Stimulated activated CD8-positive, alpha-beta memory T cell treated with anti-CD3 and anti-CD28 coated beads, Interleukin-12 subunit alpha, Interleukin-12 subunit beta, amount 100 ng/mL, for 24 hours (primary cell): ENCODE data around the gene MYH9.

ENCODE experiments used
- DNase-seq: peaks from one replicate; pipeline ENCODE4 v3.0.0-alpha.2; 2020; ENCODE audit errors: extremely low read depth

The MYH9 gene

DNA sequence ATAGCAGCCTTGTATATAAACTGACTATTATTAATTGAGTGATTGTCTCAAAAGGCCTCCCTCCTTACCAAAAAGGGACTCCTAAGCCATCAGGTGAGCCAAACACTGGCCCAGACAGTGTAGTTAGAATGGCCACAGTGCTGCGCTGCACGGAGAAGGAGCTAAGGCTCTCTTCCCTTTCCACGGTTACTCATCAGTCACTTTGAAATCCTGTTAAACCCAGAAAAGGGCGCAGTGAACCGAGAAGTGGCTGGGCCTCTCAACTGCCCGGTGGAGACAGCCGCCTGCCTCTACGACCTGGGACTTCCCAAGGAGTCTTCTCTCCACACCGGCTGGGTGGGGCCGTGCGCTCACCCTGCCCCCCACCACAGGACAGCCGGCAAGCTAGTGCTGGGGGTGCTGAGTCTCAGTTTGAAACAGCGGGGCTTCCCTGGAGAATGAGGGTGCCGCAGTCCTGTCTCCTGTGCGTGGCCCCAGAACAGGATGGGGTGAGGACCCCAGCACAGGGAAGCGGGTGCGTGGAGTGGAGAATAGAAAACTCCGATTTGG, 1.3 kb downstream of the MYH9 start:
- DNase-seq: no peak

- DNase-seq: no peak
Observed at GRCh38 chr22:36385491-36386350, 2.0 kb downstream of the MYH9 start.

DNA sequence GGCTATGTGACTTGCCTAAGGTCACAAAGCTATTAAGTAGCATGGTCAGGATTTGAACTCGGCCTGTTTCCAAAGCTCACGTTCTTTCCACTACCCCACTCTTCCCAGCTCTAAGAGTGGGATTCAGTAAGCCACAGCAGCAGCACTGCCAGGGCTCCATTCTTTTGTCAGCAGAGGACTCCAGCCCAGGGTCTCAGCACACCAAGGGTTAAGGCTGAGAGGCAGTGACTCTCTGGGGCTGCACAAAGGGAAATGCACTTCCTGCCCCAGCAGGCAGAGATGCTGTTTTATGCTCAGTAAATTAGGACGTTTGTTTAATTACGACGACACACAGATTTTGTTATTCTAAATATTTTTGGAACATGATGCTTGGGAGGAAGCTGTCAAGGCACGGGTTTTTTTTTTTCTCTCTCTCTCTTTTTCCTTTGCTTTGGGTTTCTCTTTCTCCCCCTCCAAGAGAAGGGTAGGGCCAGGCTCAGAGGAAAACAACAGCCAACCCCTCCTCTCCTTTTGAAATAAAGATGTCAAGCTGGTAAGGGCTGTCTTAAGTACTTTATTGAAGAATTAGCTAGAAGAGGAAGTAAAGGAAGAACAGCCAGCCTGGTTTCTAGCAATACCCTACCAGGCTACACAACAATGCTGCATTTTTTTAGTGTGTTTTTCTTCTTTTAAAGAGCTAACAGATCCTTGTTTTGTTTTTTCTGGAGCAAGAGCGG, 2.8 kb downstream of the MYH9 start:
- DNase-seq: no peak

DNA sequence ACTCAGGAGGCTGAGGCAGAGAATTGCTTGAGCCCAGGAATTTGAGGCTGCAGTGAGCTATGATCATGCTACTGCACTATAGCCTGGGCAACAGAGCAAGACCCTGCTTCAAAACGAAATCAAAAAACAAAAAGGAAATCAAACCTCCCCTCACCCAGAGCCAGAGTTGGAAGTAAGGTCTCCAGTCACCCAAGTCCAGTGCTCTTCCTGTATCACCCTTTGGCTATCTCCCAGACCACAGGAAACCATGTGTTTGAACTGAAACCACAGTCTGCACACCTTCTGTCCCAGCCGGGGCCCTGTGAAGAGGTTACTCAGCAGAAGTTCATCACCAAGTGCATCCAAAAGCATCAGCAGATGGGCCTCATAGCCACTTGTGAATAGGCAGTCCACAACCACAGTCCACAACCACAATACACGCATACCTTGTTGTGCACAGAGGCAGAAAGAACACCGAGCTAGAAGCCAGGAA, 4.6 kb downstream of the MYH9 start:
- no peak for DNase-seq

- no peak for DNase-seq
Observed at GRCh38 chr22:36381513-36382128, 6.1 kb downstream of the MYH9 start.

DNA sequence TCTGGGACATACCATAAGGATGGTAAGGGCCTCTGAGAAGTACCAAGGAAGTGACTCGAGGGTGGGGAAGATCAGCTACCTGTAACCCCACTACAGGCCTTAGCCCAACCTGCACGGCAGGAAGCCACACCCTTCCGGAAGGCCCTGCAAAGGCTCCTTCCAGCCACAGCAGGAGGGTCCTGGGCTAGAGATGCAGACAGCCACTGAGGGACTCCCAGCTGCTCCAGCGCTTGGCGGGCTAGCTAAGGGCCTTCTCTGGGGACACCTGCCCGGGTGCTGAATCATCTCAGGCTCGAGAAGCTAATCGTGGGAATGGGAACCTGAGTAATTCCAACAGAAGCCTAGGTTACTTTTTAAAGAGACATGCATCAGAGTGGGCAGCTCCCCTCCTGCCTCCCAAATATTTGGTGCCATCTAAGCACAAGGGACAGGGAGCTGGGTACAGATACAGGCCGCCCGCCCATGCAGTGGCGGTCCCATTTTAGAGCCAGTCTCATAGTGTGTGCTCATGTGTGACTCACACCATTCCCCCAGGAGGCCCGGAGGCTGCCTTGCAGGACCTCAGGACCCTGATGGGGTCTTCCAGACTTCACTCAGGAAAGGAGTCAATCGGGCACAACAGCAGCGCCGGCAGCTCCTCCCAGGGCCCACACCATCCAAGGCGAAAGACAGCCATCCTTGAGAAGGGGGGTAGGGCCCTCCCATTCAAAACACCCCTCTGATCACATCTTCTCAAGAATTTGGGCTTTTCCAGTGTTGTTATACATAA, 8.0 kb downstream of the MYH9 start:
- DNase-seq: no peak

- no peak for DNase-seq
Observed at GRCh38 chr22:36378869-36379217, 8.9 kb downstream of the MYH9 start.

GRCh38 chr22:36378080-36378868, 9.5 kb downstream of the MYH9 start:
- no peak for DNase-seq

GRCh38 chr22:36377022-36377631, 10.6 kb downstream of the MYH9 start:
- no peak for DNase-seq

DNA sequence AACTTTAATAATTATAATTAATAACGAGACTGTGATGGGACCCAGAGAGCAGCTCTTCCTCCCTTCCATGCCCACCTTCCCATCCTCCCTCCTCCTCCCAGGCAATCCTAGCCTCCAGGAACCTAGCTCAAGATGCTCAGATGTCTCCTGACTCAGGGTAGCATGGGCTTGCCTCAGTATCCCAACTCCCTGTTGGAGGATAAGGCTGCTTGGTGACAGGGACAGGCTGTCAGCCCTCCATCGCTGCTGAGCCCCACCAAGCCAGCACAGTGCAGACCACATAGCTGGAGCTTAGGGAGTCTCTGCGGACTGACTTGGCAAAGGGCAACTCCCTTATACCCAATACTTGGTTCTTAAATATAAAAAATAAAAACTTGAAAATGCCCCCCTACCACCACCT, 11.5 kb downstream of the MYH9 start:
- no peak for DNase-seq

DNA sequence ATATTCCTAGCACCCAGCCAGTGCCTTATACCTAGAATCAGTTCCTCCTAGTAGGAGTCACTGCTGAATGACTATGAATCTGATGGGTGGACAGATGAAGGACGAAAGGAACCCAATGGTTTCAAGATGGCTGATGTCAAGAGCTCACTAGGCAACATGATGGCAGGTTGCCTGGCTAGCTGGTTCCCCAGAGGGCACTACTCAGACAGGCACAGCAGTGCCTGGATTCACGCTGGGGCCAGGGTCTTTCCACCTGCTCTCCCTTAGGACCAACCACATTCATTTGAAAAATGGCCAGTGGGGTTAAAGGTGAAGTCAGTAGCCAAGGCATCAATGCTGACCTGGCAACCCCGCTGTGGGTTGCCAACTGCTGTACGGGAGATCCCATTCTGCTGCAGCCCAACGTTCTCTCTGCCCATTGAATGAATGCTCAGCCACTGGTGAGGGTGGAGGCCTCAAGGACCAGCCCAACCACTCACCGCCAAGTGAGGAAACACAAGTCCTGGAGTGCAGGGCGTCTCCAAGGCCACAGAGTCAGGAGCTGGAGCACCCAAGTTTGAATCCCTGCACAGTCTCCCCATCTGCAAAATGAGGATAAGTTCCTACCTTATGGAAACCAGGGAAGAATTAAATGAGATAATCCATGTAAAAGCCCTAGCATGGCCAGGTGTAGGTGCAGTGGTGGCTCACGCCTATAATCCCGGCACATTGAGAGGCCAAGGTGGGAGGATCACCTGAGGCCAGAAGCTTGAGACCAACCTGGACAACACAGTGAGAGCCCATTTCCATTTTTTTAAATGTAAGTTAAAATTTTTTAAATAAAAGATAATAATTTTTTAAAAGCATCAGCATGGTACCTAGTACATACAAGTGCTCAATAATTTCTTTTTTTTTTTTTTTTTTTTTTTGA, 12.4 kb downstream of the MYH9 start:
- DNase-seq: no peak

DNA sequence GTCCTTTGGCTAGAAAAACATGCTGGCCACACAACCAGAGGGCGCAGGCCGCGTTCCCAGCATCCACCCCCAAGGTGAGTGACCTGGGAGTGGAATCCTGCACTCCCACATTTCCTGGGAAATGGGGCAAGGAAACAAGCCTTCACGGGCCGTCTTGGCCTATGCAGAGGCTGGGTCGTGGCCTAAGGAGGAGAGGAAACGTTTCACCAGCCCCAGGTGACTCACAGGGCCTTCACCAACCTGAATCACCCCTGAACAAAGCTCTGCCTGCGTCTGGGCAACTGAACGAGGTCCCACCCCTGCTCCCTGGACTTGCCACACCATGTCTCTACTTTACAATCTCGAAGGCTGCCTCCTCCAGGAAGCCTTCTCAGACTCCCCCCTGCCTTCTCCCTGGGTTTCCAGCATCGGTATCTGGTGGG, 13.2 kb downstream of the MYH9 start:
- DNase-seq: no peak

DNA sequence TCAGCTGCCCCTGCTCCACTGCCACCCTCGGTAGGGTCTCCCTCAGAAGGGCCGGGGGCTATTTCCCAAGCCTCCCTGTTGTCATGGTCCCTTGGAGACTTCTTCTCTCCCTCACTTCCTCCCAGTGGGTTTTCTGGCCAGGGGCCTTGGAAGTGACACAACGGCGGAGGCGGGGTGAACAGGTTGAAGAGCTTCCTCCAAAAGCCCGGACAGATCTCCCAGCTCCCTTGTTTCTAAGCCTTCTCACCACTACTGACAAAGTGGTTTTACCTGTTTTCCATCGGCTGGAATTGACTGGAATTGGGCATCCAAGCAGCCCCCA, 14.5 kb downstream of the MYH9 start:
- no peak for DNase-seq

DNA sequence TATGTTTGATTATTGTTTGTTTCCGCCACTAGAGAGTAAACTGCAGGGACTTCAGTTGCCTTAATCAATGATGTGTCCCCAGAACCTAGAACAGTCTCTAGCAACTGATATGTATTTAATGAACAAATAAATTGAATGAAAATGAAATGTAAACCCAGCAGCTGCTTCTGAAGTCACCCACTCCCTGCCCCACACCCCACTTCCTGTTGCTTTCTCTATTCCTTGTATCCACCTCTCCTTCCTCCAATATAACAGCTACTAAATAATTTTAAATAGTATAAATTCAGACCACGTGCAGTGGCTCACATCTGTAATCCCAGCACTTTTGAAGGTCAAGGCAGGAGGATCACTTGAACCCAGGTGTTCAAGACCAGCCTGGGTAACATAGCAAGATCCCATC, 15.8 kb downstream of the MYH9 start:
- no peak for DNase-seq

GRCh38 chr22:36369922-36370791, 17.6 kb downstream of the MYH9 start:
- no peak for DNase-seq

DNA sequence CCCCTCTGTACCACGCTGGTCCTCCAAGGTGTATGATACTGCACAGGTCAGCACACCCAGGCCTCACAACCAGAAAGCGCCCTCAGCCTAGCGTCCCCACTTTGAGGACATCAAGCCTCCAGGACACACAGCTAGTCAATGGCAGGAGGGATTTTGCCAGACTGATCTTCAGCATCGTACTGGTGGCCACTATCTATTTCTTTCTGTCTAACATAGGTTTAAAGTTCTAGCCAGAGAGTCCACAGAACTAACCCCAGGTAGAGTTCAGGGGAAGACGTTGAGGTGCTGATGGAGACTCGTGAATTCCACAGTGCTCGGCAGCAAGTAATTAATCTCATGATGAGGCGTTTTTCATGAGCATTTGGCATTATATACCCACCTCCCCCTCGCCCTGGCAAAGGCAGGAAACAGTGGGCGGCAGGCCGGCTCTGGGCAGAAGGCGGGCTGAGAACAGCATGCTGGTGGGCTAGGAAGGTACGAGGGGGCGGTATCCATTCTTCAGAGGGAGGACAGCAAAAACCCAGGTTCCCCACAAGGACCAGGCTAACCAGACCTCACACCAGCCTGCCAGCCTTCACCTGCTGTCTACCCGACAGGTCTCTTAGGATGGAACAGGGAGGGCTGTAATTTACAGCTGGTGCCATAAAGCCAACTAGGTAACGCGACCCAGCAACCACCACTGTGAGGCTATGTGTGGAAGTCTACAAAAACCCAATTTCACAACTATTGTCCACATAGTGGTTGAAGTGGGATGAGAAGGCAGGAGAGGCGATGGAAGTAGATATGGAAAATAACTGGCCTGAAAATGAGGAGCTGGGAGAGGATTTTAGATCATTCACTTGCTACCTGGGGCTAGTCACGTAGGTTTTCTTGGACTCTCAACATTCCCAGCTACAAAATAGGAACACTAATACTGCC, 18.5 kb downstream of the MYH9 start:
- no peak for DNase-seq

DNA sequence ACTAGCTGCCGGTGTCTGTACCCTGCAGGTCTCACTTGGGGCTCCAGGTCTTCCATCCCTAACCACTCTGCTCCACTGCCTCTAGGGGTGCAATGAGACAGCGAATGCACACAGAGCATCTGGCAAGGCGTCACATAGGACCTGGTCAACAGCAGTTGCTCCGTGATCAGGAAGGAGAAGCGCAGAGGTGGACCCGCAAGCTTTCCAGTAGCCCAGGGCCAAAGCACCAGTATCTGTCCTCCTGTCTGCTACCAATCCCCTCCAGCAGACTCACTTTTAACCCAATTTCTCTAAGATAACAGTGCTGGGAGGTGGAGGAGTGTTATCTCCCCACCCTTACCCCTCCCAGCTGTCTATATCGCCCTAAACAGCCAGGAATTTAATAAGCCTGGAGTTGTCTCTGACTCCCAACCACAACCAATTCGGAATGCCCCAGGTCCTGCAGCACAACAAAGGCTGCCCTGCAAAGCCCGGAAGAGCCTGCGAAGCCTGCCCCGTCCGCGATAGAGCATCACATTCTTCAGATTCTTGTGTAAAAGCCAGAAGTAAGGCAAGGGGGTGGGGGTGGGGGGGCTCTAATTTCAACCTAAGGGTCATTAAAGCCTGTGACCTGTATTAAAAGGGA, 19.3 kb downstream of the MYH9 start:
- no peak for DNase-seq
